Activated T-cell treated with anti-CD3 and anti-CD28 coated beads, Interleukin-2, amount 50 U/mL, for 4 hours (primary cell): ENCODE measurements around the gene GNPDA1. TPM values are rescaled to one million over a fixed set of nuclear protein-coding genes. Genes with fewer than 3 reads are reported as not detected.
A peak's percentile ranks its signal among the peaks of the same experiment; 100 is the strongest.

Source experiments
- ATAC-seq, 2 donors: fragments of 200-7000 bp; cut with Tn5 transposase; one replicate each; pipeline ENCODE4 v1.10.0; 2021
- DNase-seq: peaks from one replicate; pipeline ENCODE4 v3.0.0-alpha.2; 2020
- H3K27me3 Mint-ChIP-seq: one replicate; pipeline ENCODE4 v1.8.0; 2021; ENCODE audit warnings: low read depth, mixed read lengths
- H3K36me3 Mint-ChIP-seq: one replicate; pipeline ENCODE4 v1.8.0; 2022; ENCODE audit warnings: mixed read lengths; ENCODE audit not compliant: insufficient read depth
- H3K4me1 Mint-ChIP-seq: one replicate; pipeline ENCODE4 v1.8.0; 2021; ENCODE audit warnings: low read depth, mixed read lengths
- H3K4me3 Mint-ChIP-seq: one replicate; pipeline ENCODE4 v1.8.0; 2021; ENCODE audit warnings: mild to moderate bottlenecking, moderate library complexity, mixed read lengths
- H3K9me3 Mint-ChIP-seq: one replicate; pipeline ENCODE4 v1.8.0; 2021; ENCODE audit warnings: mixed read lengths
- total RNA-seq, 3 donors: library from RNA; stranded (reverse); gene quantifications; one replicate each; pipeline ENCODE4 v1.2.1, GENCODE V29; 2021

The GNPDA1 gene
- total RNA-seq, 3 donors from 2014 or later, result 147 to 196 (median 149) TPM

DNA sequence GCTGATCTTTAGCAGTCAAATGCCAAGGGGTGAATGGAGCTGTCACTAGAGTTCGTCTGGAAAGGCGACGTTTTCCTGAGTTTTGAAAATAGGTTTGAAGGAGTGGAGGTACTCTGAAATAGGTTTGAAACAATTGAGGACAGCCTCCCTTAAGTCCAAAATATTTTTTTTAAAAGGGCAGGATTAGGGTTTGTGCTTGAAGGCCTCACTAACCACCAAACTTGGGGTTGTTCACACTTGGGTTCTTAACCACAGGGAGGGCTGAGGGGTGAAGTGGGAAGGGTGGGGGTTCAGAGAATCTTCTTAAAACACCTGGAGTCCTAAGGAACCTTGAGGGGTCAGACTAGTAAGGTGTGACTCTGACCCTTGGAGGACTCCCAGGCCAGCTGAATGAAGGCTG is 51.4 kb downstream of the GNPDA1 start:
- ATAC-seq, result no peak
- Mint-ChIP-seq H3K9me3 (no peaks in the 10 kb centered on the region), H3K4me3 (no peak overlapping the region), H3K4me1 (peaks cover 43% of the 10 kb centered on the region), H3K36me3 (no peaks in the 10 kb centered on the region), H3K27me3 (no peaks in the 10 kb centered on the region)
- no peak for DNase-seq

DNA sequence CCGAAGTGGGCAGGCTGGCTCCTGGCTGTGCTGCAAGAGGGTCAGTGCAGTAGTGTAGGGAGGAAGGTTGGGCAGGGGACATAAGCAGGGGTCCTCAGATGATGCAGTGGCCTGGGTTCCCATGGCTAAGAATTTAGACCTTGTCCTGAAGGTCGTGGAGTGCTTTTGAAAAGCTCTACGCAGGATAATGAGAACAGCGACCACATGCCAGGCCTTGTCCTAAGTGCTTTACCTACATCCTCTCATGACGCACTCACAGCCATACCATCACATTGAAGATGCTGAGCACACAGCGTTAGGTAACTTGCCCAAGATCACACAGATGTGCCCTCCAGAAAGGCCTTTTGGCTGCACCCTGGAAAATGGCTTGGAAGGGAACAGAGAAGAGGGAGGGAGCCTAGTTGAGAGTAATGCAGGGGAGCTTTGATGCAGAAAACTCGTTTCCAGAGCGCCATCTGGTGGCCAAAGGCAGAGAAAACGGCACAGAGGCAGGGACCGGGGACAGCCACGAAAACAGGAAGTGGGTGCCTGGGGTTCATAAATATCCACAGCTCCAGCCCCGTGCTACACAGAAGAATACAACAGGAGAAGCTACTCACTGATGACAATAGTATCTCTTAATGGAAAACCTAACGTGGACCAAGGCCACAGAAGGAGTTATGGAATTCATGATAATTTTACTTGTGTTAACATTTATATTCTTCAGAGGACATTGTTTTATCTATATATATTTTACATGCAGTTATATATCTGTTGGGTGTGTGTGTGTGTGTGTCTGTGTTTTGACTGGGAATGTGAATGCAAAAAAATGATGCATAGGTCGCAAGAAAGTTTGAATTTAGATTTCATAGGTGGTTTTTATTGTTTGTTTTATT is 52.1 kb downstream of the GNPDA1 start:
- no peaks in the 10 kb centered on the region for H3K36me3 Mint-ChIP-seq
- peak; percentile 94 to 95 for ATAC-seq
- peaks cover 43% of the 10 kb centered on the region for H3K4me1 Mint-ChIP-seq
- H3K9me3 Mint-ChIP-seq, result no peaks in the 10 kb centered on the region
- peak; percentile 88 for DNase-seq
- H3K4me3 Mint-ChIP-seq, result no peak overlapping the region
- no peaks in the 10 kb centered on the region for H3K27me3 Mint-ChIP-seq

- Mint-ChIP-seq H3K4me3 (no peak overlapping the region), H3K9me3 (no peaks in the 10 kb centered on the region), H3K27me3 (no peaks in the 10 kb centered on the region), H3K36me3 (no peaks in the 10 kb centered on the region), H3K4me1 (peaks cover 43% of the 10 kb centered on the region)
- ATAC-seq (peak in 1 of 2 donors; percentile 31), DNase-seq (no peak)
These were observed 52.8 kb downstream of the GNPDA1 start for GRCh38 chr5:141960018-141960417.

- Mint-ChIP-seq H3K27me3 (no peaks in the 10 kb centered on the region), H3K36me3 (no peaks in the 10 kb centered on the region), H3K9me3 (no peaks in the 10 kb centered on the region), H3K4me1 (peaks cover 43% of the 10 kb centered on the region), H3K4me3 (peak overlapping the region; percentile 63)
- ATAC-seq (no peak), DNase-seq (no peak)
These were observed 54.2 kb downstream of the GNPDA1 start for GRCh38 chr5:141958546-141959172.

GRCh38 chr5:141958113-141958512 is 54.7 kb downstream of the GNPDA1 start, which contains the start of gene PCDH12:
Gene PCDH12 (minus strand): TSS chr5:141958202. CDS start chr5:141957851, 351 bp downstream.
- H3K4me1 Mint-ChIP-seq, result peaks cover 43% of the 10 kb centered on the region
- H3K4me3 Mint-ChIP-seq, result peak within 1 kb of the TSS; percentile 63
- H3K36me3 Mint-ChIP-seq, result no peaks in the 10 kb centered on the region
- no peaks in the 10 kb centered on the region for H3K27me3 Mint-ChIP-seq
- ATAC-seq (no peak), DNase-seq (no peak)
- no peaks in the 10 kb centered on the region for H3K9me3 Mint-ChIP-seq

DNA sequence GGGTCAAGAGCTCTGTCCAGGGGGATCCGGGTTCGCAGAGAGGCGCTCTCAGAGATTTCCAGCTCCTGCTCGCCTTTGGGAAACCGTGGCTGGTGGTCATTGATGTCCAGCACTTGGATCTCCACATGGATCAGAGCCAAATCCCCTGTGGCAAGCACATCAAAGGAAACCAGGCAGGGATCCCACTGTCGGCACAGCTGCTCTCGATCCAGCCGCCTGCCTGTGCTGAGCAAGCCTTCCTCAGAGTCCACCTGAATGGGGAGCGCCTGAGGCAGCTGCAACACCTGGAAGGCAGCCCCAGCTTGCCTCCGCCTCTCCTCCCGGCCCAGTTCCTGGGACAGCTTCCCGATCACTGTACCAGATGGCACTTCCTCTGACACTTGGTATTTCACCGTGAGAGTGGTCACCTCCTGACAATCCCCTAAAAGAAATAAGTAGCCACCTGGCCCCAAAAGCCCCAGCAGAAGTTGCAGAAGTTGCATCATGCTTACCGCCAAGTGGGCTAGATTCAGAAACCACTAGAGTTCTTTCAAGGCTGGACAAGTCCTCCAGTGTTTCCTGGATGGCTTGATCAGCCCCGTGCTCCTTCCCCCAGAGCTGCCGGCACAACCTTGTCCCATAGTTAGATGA is 55.3 kb downstream of the GNPDA1 start:
- no peak for DNase-seq
- Mint-ChIP-seq H3K27me3 (no peaks in the 10 kb centered on the region), H3K4me1 (peaks cover 43% of the 10 kb centered on the region), H3K9me3 (no peaks in the 10 kb centered on the region), H3K4me3 (peak overlapping the region; percentile 19), H3K36me3 (no peaks in the 10 kb centered on the region)
- ATAC-seq, result no peak

GRCh38 chr5:141954194-141954593 is 58.6 kb downstream of the GNPDA1 start:
- no peak for DNase-seq
- no peaks in the 10 kb centered on the region for H3K27me3 Mint-ChIP-seq
- no peaks in the 10 kb centered on the region for H3K9me3 Mint-ChIP-seq
- no peak for ATAC-seq
- H3K4me1 Mint-ChIP-seq, result peaks cover 28% of the 10 kb centered on the region
- no peaks in the 10 kb centered on the region for H3K36me3 Mint-ChIP-seq
- H3K4me3 Mint-ChIP-seq, result no peak overlapping the region

DNA sequence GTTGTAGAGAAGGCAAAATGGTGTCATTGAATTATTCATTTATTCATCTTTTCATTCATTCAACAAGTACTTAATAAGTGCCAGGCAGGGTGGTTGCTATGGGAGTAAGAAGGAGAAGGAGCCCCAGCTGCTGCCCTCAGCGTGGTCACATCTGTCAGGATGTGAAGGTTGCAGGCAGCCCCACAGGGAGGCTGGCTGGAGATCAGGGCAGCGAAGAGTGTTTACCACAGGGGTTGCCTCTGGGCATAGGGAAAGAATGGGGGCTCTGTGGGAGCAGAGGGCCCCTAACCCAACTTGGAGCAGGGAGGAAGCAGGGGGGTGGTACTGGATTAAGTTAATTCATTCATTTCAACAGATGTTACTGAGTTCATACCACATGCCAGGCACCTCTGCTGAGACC is 60.8 kb downstream of the GNPDA1 start:
- DNase-seq (no peak), ATAC-seq (no peak)
- Mint-ChIP-seq H3K9me3 (no peaks in the 10 kb centered on the region), H3K36me3 (no peaks in the 10 kb centered on the region), H3K4me3 (no peak overlapping the region), H3K27me3 (no peaks in the 10 kb centered on the region), H3K4me1 (peaks cover 10% of the 10 kb centered on the region)

- no peak overlapping the region for H3K4me3 Mint-ChIP-seq
- H3K36me3 Mint-ChIP-seq, result no peaks in the 10 kb centered on the region
- H3K9me3 Mint-ChIP-seq, result no peaks in the 10 kb centered on the region
- H3K4me1 Mint-ChIP-seq, result peaks cover 10% of the 10 kb centered on the region
- H3K27me3 Mint-ChIP-seq, result no peaks in the 10 kb centered on the region
- ATAC-seq (peak; percentile 59 to 80), DNase-seq (no peak)
These were observed 61.5 kb downstream of the GNPDA1 start for GRCh38 chr5:141951332-141951781.

Other genes with a start within 250 kb of the GNPDA1 start
- under 1 TPM; 0.05 to 0.24 (median 0.14) TPM for gene PCDH1, start 134.6 kb downstream of the GNPDA1 start, total RNA-seq
- 10 to 100 TPM; 40.3 to 59.8 (median 49.8) TPM for gene DELE1, start 89.2 kb downstream of the GNPDA1 start, total RNA-seq
- gene PCDH12, start 54.8 kb downstream of the GNPDA1 start, total RNA-seq, result under 1 TPM; 0.13 to 0.65 (median 0.24) TPM
- 10 to 100 TPM; 33.9 to 37.9 (median 35.2) TPM for gene RNF14, start 43.9 kb downstream of the GNPDA1 start, total RNA-seq
- gene NDFIP1, start 95.8 kb upstream of the GNPDA1 start, total RNA-seq, result 100 to 1,000 TPM; 115 to 145 (median 117) TPM